Measurements from ENCODE around the gene FHIT.

The FHIT gene

DNA sequence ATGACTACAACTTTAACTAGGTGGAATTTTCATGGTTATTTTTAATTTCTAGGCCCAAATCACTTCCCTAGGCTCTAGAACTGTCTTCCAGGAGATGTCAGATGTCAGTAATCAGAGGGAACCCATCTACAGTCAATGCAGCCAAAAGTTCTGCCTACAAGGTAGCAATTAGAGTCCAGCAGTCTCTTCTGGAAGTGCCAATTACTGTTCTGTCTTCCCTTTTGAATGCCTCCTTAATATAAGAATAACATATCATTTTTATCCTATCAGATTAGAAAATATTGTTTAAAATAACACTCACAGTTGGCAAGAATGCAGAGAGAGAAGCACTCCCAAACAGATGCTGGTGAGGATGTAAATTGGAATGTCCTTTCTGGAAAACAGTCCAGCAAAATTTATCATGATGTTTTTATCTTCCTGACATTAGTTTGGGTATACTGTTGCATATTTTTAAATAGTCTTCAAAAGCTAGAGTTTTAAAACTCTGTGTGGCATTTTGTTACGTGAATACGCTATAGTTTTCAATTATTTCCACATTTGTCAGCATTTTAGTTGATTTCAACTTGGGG, 543.7 kb downstream of the FHIT start:
- Histone ChIP-seq H3K9me2 (replicated peaks; ENCODE audit: insufficient read depth, low read length) (no peaks in the 10 kb centered on the region), H2AFZ (ENCODE audit: low read depth, low read length, severe bottlenecking) (no peak overlapping the region), H3K27ac (ENCODE audit: low read depth, low read length) (no peak overlapping the region), H3K9ac (ENCODE audit: low read length) (no peak overlapping the region), H4K20me1 (ENCODE audit: low read depth, low read length) (no peaks in the 10 kb centered on the region), H3K9me3 (ENCODE audit: insufficient read depth, low read length) (no peaks in the 10 kb centered on the region), H3F3A (ENCODE audit: insufficient read depth) (no peaks in the 10 kb centered on the region), H3K27me3 (ENCODE audit: low read length) (no peaks in the 10 kb centered on the region), H3K4me3 (ENCODE audit: insufficient read depth, low read length, poor library complexity, severe bottlenecking) (no peak overlapping the region), H3K4me2 (ENCODE audit: low read depth, low read length, poor library complexity, severe bottlenecking) (no peak overlapping the region), H3K36me3 (ENCODE audit: low read length) (no peaks in the 10 kb centered on the region), H3K79me2 (ENCODE audit: insufficient read depth, low read length) (no peaks in the 10 kb centered on the region)
- TF ChIP-seq, protein P1, sequence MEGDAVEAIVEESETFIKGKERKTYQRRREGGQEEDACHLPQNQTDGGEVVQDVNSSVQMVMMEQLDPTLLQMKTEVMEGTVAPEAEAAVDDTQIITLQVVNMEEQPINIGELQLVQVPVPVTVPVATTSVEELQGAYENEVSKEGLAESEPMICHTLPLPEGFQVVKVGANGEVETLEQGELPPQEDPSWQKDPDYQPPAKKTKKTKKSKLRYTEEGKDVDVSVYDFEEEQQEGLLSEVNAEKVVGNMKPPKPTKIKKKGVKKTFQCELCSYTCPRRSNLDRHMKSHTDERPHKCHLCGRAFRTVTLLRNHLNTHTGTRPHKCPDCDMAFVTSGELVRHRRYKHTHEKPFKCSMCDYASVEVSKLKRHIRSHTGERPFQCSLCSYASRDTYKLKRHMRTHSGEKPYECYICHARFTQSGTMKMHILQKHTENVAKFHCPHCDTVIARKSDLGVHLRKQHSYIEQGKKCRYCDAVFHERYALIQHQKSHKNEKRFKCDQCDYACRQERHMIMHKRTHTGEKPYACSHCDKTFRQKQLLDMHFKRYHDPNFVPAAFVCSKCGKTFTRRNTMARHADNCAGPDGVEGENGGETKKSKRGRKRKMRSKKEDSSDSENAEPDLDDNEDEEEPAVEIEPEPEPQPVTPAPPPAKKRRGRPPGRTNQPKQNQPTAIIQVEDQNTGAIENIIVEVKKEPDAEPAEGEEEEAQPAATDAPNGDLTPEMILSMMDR (IDR thresholded peaks at IDR 0.05; ENCODE audit: insufficient read depth, low read length, poor library complexity, severe bottlenecking): no peak
- TF ChIP-seq EZH2phosphoT487 (conservative IDR thresholded peaks at IDR 0.05; ENCODE audit: low read length): no peak

DNA sequence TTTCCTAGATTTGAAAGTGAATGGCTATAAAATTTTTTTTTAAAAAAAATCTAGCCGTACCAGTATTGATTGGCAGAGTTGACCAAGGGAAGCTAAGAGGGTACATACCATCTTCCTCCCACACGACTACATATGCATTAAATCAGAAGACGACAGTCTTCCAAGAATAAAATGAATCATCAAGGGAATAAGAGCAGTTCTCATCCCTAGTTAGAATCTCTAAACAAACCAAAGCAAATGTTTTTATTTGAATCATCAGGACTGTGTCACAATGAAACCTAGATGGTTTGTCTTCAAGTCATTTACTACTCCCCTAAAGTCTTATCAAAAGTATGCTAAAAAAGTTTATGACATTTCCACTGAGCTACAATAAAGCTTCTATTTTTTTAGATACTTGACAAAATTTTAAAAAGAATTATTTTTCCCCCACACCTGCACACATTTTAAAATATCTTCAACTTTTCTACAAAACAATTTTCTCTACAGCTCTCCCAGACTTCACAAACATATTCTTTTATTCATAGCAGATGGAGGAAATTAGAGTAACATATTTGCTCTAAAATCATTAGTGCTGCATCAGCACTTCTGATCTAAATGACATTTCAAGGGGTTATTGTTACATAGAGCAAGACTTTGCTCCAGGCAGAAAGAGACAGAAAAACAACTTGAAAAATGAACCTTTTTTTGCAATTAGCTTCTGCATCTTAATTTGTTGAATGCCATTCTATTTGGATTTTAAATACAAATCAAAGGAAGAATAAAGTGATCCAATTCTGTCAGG, 547.1 kb downstream of the FHIT start:
- no peaks in the 10 kb centered on the region for H3K9me2 ChIP-seq (replicated peaks; ENCODE audit: insufficient read depth, low read length)
- no peaks in the 10 kb centered on the region for H3K9me3 ChIP-seq (ENCODE audit: insufficient read depth, low read length)
- H3K79me2 ChIP-seq (ENCODE audit: insufficient read depth, low read length): no peaks in the 10 kb centered on the region
- H3F3A ChIP-seq (ENCODE audit: insufficient read depth): no peaks in the 10 kb centered on the region
- no peaks in the 10 kb centered on the region for H4K20me1 ChIP-seq (ENCODE audit: low read depth, low read length)
- H3K36me3 ChIP-seq (ENCODE audit: low read length): no peaks in the 10 kb centered on the region
- TF ChIP-seq, protein P1 (IDR thresholded peaks at IDR 0.05; ENCODE audit: insufficient read depth, low read length, poor library complexity, severe bottlenecking): no peak
- TF ChIP-seq EZH2phosphoT487 (conservative IDR thresholded peaks at IDR 0.05; ENCODE audit: low read length): no peak
- no peaks in the 10 kb centered on the region for H3K27me3 ChIP-seq (ENCODE audit: low read length)
- H3K4me2 ChIP-seq (ENCODE audit: low read depth, low read length, poor library complexity, severe bottlenecking): no peak overlapping the region
- no peak overlapping the region for H3K9ac ChIP-seq (ENCODE audit: low read length)
- no peak overlapping the region for H2AFZ ChIP-seq (ENCODE audit: low read depth, low read length, severe bottlenecking)
- no peak overlapping the region for H3K4me3 ChIP-seq (ENCODE audit: insufficient read depth, low read length, poor library complexity, severe bottlenecking)
- H3K27ac ChIP-seq (ENCODE audit: low read depth, low read length): no peak overlapping the region

DNA sequence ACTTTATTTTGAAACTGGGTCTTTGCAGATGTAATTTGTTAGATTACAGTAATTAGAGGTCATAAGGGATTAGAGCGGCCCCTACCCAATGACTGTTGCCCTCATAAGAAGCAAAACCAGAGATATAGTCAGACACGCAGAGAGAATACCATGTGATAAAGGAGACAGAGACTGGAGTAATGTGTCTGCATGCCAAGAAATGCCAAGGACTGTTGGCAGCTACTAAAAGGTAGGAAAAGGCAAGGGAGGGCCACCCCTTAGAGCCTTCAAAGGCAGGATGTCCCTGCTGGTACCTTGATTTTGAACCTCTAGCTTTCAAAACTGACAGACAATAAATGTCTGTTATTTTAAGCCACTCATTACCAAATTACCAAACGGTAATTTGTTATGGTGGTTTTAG, 548.2 kb downstream of the FHIT start:
- Histone ChIP-seq H3K4me3 (ENCODE audit: insufficient read depth, low read length, poor library complexity, severe bottlenecking) (no peak overlapping the region), H3K9me2 (replicated peaks; ENCODE audit: insufficient read depth, low read length) (no peaks in the 10 kb centered on the region), H3K36me3 (ENCODE audit: low read length) (no peaks in the 10 kb centered on the region), H3F3A (ENCODE audit: insufficient read depth) (no peaks in the 10 kb centered on the region), H4K20me1 (ENCODE audit: low read depth, low read length) (no peaks in the 10 kb centered on the region), H3K4me2 (ENCODE audit: low read depth, low read length, poor library complexity, severe bottlenecking) (no peak overlapping the region), H3K9me3 (ENCODE audit: insufficient read depth, low read length) (no peaks in the 10 kb centered on the region), H2AFZ (ENCODE audit: low read depth, low read length, severe bottlenecking) (no peak overlapping the region), H3K9ac (ENCODE audit: low read length) (no peak overlapping the region), H3K27ac (ENCODE audit: low read depth, low read length) (no peak overlapping the region), H3K79me2 (ENCODE audit: insufficient read depth, low read length) (no peaks in the 10 kb centered on the region), H3K27me3 (ENCODE audit: low read length) (no peaks in the 10 kb centered on the region)
- TF ChIP-seq, protein P1 (IDR thresholded peaks at IDR 0.05; ENCODE audit: insufficient read depth, low read length, poor library complexity, severe bottlenecking): no peak
- TF ChIP-seq EZH2phosphoT487 (conservative IDR thresholded peaks at IDR 0.05; ENCODE audit: low read length): no peak
